ENCODE results near the gene MLANA.

DNA sequence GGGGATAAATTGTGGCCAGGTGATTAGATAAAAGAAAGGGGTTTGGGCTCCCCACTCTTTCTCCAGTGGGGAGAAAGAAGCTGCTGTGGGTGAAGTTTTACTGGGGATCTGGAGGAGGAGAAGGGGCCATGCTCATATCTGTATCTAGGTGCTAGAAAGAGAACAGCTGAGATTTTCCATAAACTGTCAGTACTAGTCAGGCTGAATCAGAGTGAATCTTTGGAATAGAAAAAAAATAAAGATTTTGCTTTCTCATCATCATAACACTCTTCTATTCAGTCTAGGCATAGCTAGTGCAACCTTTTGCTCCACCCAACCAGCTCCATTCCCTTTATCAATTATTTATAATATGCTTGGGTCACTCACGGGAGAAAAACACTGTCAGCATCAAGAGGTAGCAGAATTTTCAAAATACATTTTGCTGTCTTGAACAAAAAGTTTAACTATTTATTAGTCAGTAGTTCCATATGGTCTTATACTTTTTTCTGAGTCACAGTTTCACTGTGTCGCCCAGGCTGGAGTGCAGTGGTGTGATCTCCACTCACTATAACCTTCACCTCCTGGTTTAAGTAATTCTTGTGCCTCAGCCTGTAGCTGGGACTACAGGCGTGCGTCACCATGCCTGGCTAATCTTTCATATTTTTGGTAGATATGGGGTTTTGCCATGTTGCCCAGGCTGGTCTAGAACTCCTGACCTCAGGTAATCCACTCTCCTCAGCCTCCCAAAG, 36.5 kb upstream of the MLANA start:
- TF ChIP-seq, protein P1, sequence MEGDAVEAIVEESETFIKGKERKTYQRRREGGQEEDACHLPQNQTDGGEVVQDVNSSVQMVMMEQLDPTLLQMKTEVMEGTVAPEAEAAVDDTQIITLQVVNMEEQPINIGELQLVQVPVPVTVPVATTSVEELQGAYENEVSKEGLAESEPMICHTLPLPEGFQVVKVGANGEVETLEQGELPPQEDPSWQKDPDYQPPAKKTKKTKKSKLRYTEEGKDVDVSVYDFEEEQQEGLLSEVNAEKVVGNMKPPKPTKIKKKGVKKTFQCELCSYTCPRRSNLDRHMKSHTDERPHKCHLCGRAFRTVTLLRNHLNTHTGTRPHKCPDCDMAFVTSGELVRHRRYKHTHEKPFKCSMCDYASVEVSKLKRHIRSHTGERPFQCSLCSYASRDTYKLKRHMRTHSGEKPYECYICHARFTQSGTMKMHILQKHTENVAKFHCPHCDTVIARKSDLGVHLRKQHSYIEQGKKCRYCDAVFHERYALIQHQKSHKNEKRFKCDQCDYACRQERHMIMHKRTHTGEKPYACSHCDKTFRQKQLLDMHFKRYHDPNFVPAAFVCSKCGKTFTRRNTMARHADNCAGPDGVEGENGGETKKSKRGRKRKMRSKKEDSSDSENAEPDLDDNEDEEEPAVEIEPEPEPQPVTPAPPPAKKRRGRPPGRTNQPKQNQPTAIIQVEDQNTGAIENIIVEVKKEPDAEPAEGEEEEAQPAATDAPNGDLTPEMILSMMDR (IDR thresholded peaks at IDR 0.05): no peak
- no peak for TF ChIP-seq POLR2A (IDR thresholded peaks at IDR 0.05)
- TF ChIP-seq EP300 (IDR thresholded peaks at IDR 0.05): no peak

Measured in ovary (tissue), 3 donors.